Stomach (tissue), 4 donors: ENCODE data around the gene HNRNPAB.

Experiments
- POLR2A ChIP-seq, 4 donors: fragments of 450-650 bp; IDR thresholded peaks; one replicate each; pipeline ENCODE4 v1.6.1; 2016; ENCODE audit warnings: antibody characterized with exemption in 4 of 4, control low read depth in 2 of 4, mild to moderate bottlenecking in 1 of 4, moderate library complexity in 1 of 4
- POLR2AphosphoS5 ChIP-seq, 3 donors: sonication (generic); formaldehyde crosslinking; IDR thresholded peaks; one replicate each; pipeline ENCODE4 v1.6.1; 2016; ENCODE audit warnings: antibody characterized with exemption in 3 of 3
- TF ChIP-seq, protein P1 (sequence below), 7 experiments: fragments of 450-650 bp in 4 of 7; fragments of 200-600 bp in 3 of 7; sonication (generic) in 3 of 7; IDR thresholded peaks; one replicate each; pipeline ENCODE4 v1.5.1; 2016 to 2019; ENCODE audit warnings: antibody characterized with exemption in 7 of 7, control low read depth in 2 of 7, mild to moderate bottlenecking in 1 of 7

DNA sequence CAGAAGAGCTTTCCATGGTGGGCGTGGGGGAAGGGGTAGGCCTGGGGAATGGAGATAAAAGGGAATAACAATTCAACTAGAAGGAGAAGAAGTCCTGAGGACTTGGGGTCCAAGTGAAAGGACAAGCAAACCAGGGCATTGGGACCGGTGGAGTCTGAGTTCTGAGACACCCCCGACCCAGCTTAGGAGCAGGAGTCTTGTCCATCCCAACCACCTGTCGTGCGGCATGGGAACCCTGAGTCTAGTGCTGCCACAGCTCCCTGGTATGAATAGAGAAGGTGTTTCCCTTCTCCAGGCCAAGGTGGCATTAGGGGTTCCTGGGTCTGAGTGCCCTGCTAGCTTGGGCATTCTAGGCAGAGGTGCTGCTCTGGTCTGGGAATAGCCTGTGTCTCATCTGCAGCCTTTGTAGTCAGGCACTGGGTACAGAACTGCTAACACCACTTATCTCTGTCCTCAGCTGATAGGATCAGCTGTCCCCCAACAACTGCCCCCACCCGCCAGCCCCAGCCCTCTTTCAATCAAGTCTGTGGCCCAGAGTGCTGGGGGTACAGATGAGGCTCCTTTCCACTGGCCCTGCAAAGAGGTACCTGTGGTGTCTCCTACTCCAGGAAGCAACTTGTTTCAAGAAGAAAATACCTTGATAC is 9.9 kb downstream of the HNRNPAB start:
- TF ChIP-seq, protein P1, sequence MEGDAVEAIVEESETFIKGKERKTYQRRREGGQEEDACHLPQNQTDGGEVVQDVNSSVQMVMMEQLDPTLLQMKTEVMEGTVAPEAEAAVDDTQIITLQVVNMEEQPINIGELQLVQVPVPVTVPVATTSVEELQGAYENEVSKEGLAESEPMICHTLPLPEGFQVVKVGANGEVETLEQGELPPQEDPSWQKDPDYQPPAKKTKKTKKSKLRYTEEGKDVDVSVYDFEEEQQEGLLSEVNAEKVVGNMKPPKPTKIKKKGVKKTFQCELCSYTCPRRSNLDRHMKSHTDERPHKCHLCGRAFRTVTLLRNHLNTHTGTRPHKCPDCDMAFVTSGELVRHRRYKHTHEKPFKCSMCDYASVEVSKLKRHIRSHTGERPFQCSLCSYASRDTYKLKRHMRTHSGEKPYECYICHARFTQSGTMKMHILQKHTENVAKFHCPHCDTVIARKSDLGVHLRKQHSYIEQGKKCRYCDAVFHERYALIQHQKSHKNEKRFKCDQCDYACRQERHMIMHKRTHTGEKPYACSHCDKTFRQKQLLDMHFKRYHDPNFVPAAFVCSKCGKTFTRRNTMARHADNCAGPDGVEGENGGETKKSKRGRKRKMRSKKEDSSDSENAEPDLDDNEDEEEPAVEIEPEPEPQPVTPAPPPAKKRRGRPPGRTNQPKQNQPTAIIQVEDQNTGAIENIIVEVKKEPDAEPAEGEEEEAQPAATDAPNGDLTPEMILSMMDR (IDR thresholded peaks at IDR 0.05) = no peak
- TF ChIP-seq POLR2AphosphoS5 (IDR thresholded peaks at IDR 0.05) = no peak
- no peak for TF ChIP-seq POLR2A (IDR thresholded peaks at IDR 0.05)
